Prostate gland (tissue), 2 donors: Measurements from ENCODE around the gene IQSEC3. TPM values are rescaled to one million over a fixed set of nuclear protein-coding genes. Genes with fewer than 3 reads are reported as not detected.

Experiments
- DNase-seq: peaks from one replicate; pipeline ENCODE4 v3.0.0-alpha.2; 2019; ENCODE audit warnings: low spot score
- H3K27ac ChIP-seq, 2 donors: fragments of 200-600 bp; sonication (generic); 2 replicates each; pipeline ENCODE4 v1.5.1; 2017 to 2019
- H3K27me3 ChIP-seq: fragments of 200-600 bp; sonication (generic); replicated peaks from 2 replicates; pipeline ENCODE4 v1.5.1; 2019; ENCODE audit not compliant: insufficient read depth
- H3K36me3 ChIP-seq, 2 donors: fragments of 200-600 bp; sonication (generic); 1 replicate in 1 of 2; 2 replicates in 1 of 2; pipeline versions ENCODE4 v1.5.1 to v1.8.1; 2017 to 2019
- H3K4me1 ChIP-seq: fragments of 200-600 bp; sonication (generic); replicated peaks from 2 replicates; pipeline ENCODE4 v1.5.1; 2019
- H3K4me3 ChIP-seq, 2 donors: fragments of 200-600 bp; sonication (generic); 2 replicates each; pipeline ENCODE4 v1.5.1; 2017 to 2019
- H3K9me3 ChIP-seq: fragments of 200-600 bp; sonication (generic); 2 replicates; pipeline ENCODE4 v1.5.1; 2017
- CTCF ChIP-seq, 4 experiments: fragments of 200-600 bp in 2 of 4; fragments of 450-650 bp in 2 of 4; sonication (generic) in 2 of 4; IDR thresholded peaks; 1 replicate in 3 of 4; 2 replicates in 1 of 4; pipeline ENCODE4 v1.5.1; 2016 to 2019; ENCODE audit warnings: antibody characterized with exemption in 4 of 4, mild to moderate bottlenecking in 2 of 4, moderate library complexity in 2 of 4
- POLR2A ChIP-seq: fragments of 450-650 bp; IDR thresholded peaks from one replicate; pipeline ENCODE4 v1.6.1; 2016; ENCODE audit warnings: antibody characterized with exemption, mild to moderate bottlenecking
- POLR2AphosphoS5 ChIP-seq: sonication (generic); formaldehyde crosslinking; IDR thresholded peaks from one replicate; pipeline ENCODE4 v1.6.1; 2017; ENCODE audit warnings: antibody characterized with exemption
- WGBS: methylation state at CpG from one replicate; pipeline ENCODE4 v1.1.5; 2018; 5-methylcytosine and 5-hydroxymethylcytosine counted together
- intact Hi-C: fragments of 100-400 bp; cut with DNase I; formaldehyde crosslinking; loops from one replicate; pipeline ENCODE4 v1.14.2; 2022
- total RNA-seq, 2 donors: library from RNA; depleted of rRNA; stranded (reverse); fragments of >200 nt; gene quantifications; one replicate each; pipeline ENCODE4 v1.1.0, GENCODE V29; 2016

The IQSEC3 gene
- total RNA-seq, 2 donors from 2014 or later = 0.14 to 2.6 TPM

- Histone ChIP-seq H3K27me3 (no peaks in the 10 kb centered on the region), H3K36me3 (no peaks in the 10 kb centered on the region), H3K27ac (no peak overlapping the region), H3K4me3 (no peak overlapping the region), H3K9me3 (no peaks in the 10 kb centered on the region), H3K4me1 (no peaks in the 10 kb centered on the region)
- 95% methylated on average over 15 of the region's 15 CpGs for WGBS
- intact Hi-C loops = no loop called here
- TF ChIP-seq POLR2A = no peak
- TF ChIP-seq CTCF (IDR thresholded peaks at IDR 0.05) = no peak
- no peak for TF ChIP-seq POLR2AphosphoS5
- no peak for DNase-seq
Observed at GRCh38 chr12:165862-166368, 99.3 kb downstream of the IQSEC3 start.

GRCh38 chr12:166425-167075 is 100.0 kb downstream of the IQSEC3 start:
- Histone ChIP-seq H3K27ac (no peak overlapping the region), H3K9me3 (no peaks in the 10 kb centered on the region), H3K27me3 (no peaks in the 10 kb centered on the region), H3K36me3 (no peaks in the 10 kb centered on the region), H3K4me3 (no peak overlapping the region), H3K4me1 (no peaks in the 10 kb centered on the region)
- WGBS = 90% methylated on average over 11 of the region's 11 CpGs
- intact Hi-C loops = no loop called here
- no peak for TF ChIP-seq POLR2A
- TF ChIP-seq CTCF (IDR thresholded peaks at IDR 0.05) = no peak
- no peak for TF ChIP-seq POLR2AphosphoS5
- no peak for DNase-seq

GRCh38 chr12:167959-168600 is 101.5 kb downstream of the IQSEC3 start:
- Histone ChIP-seq H3K4me3 (no peak overlapping the region), H3K9me3 (no peaks in the 10 kb centered on the region), H3K27me3 (peaks cover 2% of the 10 kb centered on the region), H3K36me3 (no peaks in the 10 kb centered on the region), H3K27ac (no peak overlapping the region), H3K4me1 (no peaks in the 10 kb centered on the region)
- no peak for DNase-seq
- intact Hi-C loops = no loop called here
- TF ChIP-seq POLR2A = no peak
- no peak for TF ChIP-seq POLR2AphosphoS5
- no peak for TF ChIP-seq CTCF (IDR thresholded peaks at IDR 0.05)
- WGBS = 65% methylated on average over 12 of the region's 12 CpGs

GRCh38 chr12:168763-169525 is 102.4 kb downstream of the IQSEC3 start:
- 77% methylated on average over 22 of the region's 22 CpGs for WGBS
- Histone ChIP-seq H3K9me3 (no peaks in the 10 kb centered on the region), H3K4me3 (no peak overlapping the region), H3K27ac (no peak overlapping the region), H3K27me3 (peaks cover 2% of the 10 kb centered on the region), H3K36me3 (no peaks in the 10 kb centered on the region), H3K4me1 (no peaks in the 10 kb centered on the region)
- TF ChIP-seq POLR2AphosphoS5 = no peak
- no peak for TF ChIP-seq CTCF (IDR thresholded peaks at IDR 0.05)
- TF ChIP-seq POLR2A = no peak
- no peak for DNase-seq
- intact Hi-C loops = no loop called here
